ENCODE measurements around the gene ELK4.

GRCh38 chr1:205650241-205650640 lies 18.4 kb upstream of the ELK4 start:
- TF ChIP-seq, protein P1, sequence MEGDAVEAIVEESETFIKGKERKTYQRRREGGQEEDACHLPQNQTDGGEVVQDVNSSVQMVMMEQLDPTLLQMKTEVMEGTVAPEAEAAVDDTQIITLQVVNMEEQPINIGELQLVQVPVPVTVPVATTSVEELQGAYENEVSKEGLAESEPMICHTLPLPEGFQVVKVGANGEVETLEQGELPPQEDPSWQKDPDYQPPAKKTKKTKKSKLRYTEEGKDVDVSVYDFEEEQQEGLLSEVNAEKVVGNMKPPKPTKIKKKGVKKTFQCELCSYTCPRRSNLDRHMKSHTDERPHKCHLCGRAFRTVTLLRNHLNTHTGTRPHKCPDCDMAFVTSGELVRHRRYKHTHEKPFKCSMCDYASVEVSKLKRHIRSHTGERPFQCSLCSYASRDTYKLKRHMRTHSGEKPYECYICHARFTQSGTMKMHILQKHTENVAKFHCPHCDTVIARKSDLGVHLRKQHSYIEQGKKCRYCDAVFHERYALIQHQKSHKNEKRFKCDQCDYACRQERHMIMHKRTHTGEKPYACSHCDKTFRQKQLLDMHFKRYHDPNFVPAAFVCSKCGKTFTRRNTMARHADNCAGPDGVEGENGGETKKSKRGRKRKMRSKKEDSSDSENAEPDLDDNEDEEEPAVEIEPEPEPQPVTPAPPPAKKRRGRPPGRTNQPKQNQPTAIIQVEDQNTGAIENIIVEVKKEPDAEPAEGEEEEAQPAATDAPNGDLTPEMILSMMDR (CRISPR knock-in tag; IDR thresholded peaks at IDR 0.05), result no peak
- TF ChIP-seq LCORL (IDR thresholded peaks at IDR 0.05) (no peak), LCORL (CRISPR knock-in tag; IDR thresholded peaks at IDR 0.05) (no peak), CBX5 (CRISPR knock-in tag; IDR thresholded peaks at IDR 0.05; ENCODE audit: borderline replicate concordance) (no peak), POLR2A (IDR thresholded peaks at IDR 0.05; ENCODE audit: insufficient read depth in 1 of 2, low read depth in 2 of 2, low read length in 2 of 2) (no peak)
- TF ChIP-seq, protein P2, sequence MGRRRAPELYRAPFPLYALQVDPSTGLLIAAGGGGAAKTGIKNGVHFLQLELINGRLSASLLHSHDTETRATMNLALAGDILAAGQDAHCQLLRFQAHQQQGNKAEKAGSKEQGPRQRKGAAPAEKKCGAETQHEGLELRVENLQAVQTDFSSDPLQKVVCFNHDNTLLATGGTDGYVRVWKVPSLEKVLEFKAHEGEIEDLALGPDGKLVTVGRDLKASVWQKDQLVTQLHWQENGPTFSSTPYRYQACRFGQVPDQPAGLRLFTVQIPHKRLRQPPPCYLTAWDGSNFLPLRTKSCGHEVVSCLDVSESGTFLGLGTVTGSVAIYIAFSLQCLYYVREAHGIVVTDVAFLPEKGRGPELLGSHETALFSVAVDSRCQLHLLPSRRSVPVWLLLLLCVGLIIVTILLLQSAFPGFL (CRISPR knock-in tag; IDR thresholded peaks at IDR 0.05), result no peak
